OCI-LY7 (cell line): Measurements from ENCODE around the gene URGCP.

Experiments used
- EZH2phosphoT487 ChIP-seq: fragments of 200-600 bp; sonication (generic); IDR thresholded peaks from 2 replicates; pipeline ENCODE4 v1.6.1; 2018; ENCODE audit warnings: low read depth, borderline replicate concordance, mild to moderate bottlenecking, mixed run types, antibody characterized with exemption, low read length, moderate library complexity, mixed read lengths
- TF ChIP-seq, protein P1 (sequence below): fragments of 200-600 bp; sonication (generic); conservative IDR thresholded peaks from 2 replicates; pipeline ENCODE4 v1.5.1; 2014; ENCODE audit warnings: mild to moderate bottlenecking, antibody characterized with exemption, low read length, moderate library complexity, mixed read lengths

DNA sequence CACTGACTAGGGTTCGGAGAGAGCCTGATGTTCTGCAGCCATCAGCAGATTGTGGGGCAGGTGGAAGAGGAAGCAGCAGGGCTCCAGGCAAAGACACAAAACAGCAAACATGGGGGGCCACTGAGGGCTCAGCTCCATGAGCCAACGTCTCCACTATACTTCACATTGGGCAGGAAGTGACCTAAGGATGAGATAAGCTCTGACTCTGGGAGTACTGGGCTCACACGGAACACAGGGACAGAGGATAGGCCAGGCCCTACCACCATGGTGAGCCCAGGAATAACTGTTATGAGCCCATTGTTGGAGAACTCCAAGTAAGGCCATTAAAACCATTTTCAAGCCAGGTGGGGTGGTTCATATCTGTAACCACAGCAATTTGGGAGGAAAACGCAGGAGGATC lies 22.2 kb downstream of the URGCP start:
- TF ChIP-seq, protein P1, sequence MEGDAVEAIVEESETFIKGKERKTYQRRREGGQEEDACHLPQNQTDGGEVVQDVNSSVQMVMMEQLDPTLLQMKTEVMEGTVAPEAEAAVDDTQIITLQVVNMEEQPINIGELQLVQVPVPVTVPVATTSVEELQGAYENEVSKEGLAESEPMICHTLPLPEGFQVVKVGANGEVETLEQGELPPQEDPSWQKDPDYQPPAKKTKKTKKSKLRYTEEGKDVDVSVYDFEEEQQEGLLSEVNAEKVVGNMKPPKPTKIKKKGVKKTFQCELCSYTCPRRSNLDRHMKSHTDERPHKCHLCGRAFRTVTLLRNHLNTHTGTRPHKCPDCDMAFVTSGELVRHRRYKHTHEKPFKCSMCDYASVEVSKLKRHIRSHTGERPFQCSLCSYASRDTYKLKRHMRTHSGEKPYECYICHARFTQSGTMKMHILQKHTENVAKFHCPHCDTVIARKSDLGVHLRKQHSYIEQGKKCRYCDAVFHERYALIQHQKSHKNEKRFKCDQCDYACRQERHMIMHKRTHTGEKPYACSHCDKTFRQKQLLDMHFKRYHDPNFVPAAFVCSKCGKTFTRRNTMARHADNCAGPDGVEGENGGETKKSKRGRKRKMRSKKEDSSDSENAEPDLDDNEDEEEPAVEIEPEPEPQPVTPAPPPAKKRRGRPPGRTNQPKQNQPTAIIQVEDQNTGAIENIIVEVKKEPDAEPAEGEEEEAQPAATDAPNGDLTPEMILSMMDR: no peak
- no peak for TF ChIP-seq EZH2phosphoT487
